Stimulated activated CD8-positive, alpha-beta memory T cell treated with anti-CD3 and anti-CD28 coated beads, Interleukin-4, amount 100 ng/mL, for 4 hours (primary cell): ENCODE results near the gene ABCB11.
"Not testable (repeated sequence)": the region's sequence is repeated elsewhere in the genome, so short reads cannot be mapped to it uniquely, and the experiment has no call there.

Experiments
- DNase-seq, 2 donors: peaks; one replicate each; pipeline ENCODE4 v3.0.0-alpha.2; 2020; ENCODE audit warnings: low read depth in 2 of 2, low spot score in 1 of 2

Gene ABCB11

GRCh38 chr2:169031202-169031601 lies at the start of gene ABCB11:
ABCB11 (minus strand) TSS chr2:169031324; CDS start chr2:169018125, 13,199 bp downstream.
- no peak for DNase-seq

- no peak for DNase-seq
Observed at GRCh38 chr2:169080250-169081069, 49.3 kb upstream of the ABCB11 start.

- DNase-seq, result no peak
Observed at GRCh38 chr2:169077674-169078240, 46.6 kb upstream of the ABCB11 start.

DNA sequence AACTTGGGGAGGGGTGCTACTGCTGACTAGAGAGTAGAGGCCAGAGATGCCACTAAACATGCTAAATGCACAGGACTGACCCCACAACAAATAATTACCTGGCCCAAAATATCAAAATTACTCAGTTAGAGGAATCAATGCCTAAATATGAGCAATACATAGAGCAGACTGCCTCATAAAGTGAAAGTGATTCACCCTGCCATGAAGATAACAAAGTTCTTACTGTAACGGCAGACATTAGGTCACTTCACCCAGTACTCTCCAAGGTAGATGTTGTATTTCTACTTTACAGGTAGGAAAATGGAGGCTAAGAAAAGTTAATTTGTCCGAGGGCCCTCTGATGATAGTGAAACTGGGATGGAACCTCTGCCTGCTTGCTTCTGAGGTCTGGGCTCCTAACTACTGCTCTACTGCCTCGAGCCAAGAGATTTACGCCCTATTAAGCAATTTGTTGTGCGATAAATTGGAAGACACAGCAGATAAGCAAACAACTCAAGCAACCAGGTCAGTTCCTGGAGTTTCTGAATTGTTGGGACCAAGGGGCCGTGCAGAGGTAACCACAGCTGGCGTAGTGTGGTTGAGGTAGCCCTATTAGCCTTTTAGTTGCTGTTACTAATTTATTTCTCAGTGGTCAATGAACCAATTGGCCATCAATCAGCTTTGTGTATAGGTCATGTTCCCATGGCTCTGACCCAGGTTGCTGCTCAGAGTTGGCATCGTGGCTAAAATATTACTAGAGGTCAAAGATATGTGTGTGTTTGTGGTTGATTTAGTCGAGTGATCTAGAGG lies 43.0 kb upstream of the ABCB11 start:
- DNase-seq, result no peak

DNA sequence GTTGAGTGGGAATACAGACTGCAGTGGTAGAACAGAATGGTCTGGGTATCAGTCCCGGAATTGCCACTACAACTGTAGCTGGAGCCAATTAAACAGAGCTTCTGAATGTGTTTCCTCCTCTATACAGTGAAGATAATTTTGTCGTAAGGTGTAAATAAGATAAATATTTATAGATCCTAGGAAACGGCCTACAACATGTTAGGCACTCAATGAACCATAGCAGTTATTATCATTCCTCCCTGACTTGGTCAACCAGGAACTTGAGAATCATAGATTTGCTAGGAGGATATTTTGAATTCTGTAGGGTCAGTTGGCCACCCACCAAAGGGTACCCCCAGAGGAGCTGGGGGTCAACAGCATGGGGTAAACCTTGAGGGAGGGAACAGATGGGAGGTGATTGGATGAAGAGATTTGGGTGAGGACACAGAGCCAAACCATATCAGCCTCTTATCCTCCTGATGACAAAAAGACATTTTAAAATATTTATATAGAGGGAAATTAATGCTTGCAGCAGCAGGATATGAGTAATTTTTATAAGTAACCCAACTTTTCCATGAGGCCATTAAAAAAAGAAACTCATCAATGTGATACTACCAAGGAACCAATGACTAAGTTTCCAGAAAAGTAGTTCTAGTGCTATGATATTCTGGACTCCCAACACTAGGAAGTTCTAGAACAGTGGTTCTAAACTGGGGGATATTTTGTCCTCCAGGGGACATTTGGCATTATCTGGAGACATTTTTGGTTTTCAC lies 42.3 kb upstream of the ABCB11 start:
- no peak for DNase-seq

DNA sequence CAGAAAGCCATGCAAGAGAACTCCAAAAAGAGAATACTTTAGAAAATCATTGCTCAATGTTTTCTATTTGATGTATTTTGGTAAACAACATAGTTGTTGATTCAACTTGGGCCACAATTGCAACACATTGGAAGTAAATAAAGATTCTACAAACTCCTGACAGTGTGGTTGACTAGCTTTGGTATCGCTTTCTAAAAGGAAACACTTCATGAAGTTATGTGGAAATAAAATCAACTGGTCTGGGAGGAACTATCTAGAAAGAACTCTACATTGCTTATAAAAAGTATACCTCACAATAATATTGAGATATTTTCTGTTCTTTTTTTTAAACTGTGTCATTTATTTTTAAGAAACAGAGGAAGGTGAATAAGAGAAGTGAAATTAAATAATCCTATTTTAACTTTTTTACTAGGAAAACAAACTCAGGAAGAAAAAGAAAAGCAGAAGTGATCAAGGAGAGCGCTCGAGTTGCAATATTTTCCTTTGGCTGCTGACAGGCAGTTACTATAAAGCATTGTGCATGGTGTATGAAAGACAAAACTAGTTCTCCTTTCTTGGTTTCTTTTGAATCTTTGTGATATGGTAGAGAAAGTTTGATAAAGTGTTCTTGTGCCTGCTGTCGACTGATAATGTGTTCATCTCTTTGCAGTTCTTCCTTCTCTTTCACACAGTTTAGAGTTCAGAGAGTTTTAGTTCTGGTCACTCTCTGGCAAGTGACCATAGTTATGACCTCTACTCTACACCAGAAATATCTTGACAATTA lies 41.2 kb upstream of the ABCB11 start:
- no peak for DNase-seq

DNA sequence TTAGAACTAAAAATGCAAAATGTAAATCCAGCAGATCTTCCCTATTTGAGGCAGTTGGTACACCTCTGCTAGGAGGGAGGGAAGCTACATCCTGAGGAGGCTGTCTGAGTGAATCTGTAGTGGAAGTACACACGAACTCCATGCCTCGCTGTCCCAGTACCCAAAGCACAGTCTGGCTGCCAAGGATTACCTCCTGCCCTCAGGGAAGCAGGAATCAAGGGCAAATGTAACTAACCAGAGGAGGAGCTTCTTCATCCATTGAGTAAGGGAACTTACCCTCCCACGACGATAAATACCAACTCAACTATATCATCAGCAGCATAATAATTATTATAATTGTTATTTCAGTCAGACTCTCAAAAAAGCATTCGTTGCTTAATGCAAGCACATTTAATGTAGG lies 40.3 kb upstream of the ABCB11 start:
- no peak for DNase-seq

DNA sequence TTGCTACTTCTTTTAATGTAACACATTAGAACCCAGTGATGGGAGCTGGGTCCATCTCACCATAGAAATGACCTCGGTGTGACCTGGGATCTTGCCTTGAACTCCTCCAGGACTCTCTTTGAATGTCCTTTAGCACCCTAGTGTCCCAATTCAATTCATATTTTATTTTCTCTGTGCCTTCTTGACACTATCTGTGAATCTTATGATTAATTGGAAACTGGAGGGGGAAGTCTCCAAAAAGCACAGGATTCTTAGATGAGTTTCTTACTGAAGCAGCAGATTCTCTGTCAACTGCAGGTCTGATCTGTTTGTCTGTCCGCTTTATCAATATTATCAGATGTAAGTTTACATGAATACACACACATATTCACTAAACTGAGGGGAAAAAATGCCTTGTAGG lies 38.7 kb upstream of the ABCB11 start:
- DNase-seq, result no peak

- DNase-seq, result no peak
Observed at GRCh38 chr2:169069341-169069740, 38.2 kb upstream of the ABCB11 start, which contains the start of gene DHRS9. DHRS9 (plus strand) TSS chr2:169069563; CDS start chr2:169081582, 12,019 bp downstream.

- DNase-seq, result no peak
Observed at GRCh38 chr2:169066897-169067296, 35.8 kb upstream of the ABCB11 start.

- DNase-seq, result no peak
Observed at GRCh38 chr2:169065864-169066517, 34.9 kb upstream of the ABCB11 start.

- no peak for DNase-seq
Observed at GRCh38 chr2:169065422-169065821, 34.3 kb upstream of the ABCB11 start.

DNA sequence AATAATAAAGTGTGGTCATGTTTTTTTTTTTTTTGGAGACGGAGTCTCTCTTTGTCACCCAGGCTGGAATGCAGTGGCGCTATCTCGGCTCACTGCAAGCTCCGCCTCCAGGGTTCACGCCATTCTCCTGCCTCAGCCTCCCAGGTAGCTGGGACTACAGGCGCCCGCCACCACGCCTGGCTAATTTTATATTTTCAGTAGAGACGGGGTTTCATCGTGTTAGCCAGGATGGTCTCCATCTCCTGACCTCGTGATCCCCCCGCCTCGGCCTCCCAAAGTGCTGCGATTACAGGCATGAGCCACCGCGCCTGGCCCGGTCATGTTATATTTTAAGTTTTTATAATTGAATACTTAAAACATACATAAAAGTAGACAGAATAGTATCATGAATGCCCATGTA lies 33.1 kb upstream of the ABCB11 start:
- not testable (repeated sequence) for DNase-seq

GRCh38 chr2:169054575-169054974 lies 23.5 kb upstream of the ABCB11 start:
- DNase-seq, result not testable (repeated sequence)

DNA sequence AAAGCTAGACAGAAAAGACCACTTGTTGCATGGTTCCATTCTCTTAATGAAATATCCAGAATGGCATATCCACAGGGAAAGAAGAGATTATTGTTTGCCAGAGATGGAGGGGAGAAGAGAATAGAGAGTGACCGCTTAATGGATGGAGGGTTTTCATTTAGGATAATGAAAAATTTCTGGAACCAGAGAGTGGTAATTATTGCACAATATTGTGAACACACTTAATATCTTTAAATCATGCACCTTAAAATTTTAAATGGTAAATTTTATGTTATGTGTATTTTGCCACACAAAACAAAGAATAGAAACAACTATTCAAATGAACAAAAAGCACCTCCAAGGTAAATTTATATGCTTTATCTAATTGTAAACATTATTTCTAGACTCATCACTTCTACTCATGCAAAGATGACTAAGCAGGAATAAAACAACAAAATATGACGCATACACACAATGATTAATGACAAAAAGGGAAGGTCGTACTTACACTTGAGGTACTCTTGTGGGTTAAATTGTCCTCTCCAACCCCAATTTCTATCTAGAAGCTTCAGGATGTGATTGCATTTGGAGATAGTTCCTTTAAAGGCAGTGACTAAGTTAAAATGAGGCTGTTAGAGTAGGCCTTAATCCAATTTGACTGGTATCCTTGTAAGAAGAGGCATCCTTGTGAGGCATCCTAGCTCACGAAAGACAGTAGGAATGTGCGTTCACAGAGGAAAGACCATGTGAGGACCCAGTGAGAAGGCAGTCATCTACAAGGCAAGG lies 19.5 kb upstream of the ABCB11 start:
- DNase-seq, result no peak

DNA sequence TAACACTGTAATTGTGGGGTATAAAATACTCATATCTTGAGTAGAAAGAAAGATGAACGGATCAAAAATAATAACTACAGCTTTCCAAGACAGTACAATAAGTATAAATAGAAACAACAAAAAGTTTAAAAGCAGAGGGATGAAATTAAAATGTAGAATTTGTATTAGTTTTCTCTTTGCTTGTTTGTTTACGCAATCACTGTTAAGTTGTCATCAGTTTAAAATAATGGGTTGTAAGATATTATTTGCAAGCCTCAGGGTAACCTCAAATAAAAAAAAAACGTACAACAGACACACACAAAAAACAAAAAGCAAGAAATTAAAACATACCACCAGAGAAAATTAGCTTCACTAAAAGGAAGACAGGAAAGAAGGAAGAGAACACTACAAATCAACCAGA lies 18.0 kb upstream of the ABCB11 start:
- no peak for DNase-seq

DNA sequence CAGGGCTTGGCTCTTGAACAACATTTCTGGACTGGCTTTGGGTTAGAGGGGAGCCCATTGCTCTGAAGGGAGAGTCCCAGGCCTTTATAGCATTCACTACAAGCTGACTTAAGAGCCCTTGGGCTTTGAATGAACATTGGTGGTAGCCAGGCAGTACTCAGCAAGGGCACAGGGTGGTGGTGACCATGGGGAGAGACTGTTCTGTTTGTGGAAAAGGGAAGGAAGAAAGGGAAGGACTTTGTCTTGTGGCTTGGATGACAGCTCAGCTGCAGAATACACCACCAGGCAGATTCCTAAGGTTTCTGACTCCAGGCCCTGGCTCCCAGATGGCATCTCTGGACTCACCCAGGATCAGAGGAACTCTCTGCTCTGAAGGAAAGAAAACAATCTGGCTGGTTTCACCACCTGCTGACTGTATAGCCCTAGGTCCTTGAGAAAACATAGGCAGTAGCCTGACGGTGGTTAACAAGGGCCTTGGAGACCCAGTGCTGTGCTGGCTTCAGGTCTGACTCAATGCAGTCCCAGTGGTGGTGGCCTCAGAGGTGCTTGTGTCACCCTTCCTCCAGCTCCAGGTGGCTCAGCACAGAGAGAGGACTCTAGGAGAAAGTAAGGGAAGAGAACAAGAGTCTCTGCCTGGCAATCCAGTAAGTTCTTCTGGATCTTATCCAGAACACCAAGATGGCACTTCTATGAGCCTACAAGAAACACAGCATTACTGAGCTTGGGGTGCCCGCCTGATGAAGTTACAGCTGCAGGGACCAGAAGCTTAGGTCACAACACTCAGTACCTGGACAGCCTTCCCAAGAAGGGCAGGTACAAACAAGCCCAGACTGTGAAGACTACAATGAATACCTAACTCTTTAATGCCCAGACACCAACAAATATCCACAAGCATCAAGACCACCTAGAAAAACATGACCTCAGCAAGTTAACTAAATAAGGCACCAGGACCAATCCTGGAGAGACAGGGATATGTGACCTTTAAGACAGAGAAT lies 16.4 kb upstream of the ABCB11 start:
- no peak for DNase-seq
